HG02870 (cell line): Measurements from ENCODE around the gene SLC5A9.
"Not testable (repeated sequence)": the region's sequence is repeated elsewhere in the genome, so short reads cannot be mapped to it uniquely, and the experiment has no call there.

Source experiments
- ATAC-seq: cut with Tn5 transposase; IDR thresholded peaks from one replicate; pipeline ENCODE4 v1.9.1; 2021; ENCODE audit warnings: mild to moderate bottlenecking, moderate library complexity; ENCODE audit not compliant: unreplicated experiment

The SLC5A9 gene

DNA sequence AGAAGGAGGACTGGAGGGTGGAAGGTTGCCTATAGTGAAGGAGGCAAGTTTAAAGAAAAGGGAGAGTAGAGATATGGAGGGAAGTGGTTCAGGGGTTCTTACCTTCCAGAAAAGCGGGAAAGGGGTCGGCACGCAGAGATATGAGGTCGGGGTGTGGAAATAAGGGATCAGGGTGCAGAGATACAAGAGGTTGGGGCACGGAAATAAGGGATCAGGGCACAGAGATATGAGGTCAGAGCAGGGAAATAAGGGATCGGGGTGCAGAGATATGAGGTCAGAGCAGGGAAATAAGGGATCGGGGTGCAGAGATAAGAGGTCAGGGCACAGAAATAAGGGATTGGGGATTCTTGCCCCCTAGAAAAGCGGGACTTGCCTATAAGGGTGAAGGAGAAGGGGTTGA, 9.1 kb upstream of the SLC5A9 start:
- not testable (repeated sequence) for ATAC-seq

DNA sequence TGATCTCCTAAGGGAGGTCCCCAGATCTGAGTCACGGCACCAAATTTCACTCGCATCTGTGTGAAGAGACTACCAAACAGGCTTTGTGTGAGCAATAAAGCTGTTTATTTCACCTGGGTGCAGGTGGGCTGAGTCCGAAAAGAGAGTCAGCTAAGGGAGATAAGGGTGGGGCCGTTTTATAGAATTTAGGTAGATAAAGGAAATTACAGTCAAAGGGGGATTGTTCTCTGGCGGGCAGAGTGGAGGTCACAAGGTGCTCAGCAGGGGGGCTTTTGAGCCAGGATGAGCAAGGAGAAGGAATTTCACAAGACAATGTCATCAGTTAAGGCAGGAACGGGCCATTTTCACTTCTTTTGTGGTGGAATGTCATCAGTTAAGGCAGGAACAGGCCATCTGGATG, 8.2 kb upstream of the SLC5A9 start:
- not testable (repeated sequence) for ATAC-seq

DNA sequence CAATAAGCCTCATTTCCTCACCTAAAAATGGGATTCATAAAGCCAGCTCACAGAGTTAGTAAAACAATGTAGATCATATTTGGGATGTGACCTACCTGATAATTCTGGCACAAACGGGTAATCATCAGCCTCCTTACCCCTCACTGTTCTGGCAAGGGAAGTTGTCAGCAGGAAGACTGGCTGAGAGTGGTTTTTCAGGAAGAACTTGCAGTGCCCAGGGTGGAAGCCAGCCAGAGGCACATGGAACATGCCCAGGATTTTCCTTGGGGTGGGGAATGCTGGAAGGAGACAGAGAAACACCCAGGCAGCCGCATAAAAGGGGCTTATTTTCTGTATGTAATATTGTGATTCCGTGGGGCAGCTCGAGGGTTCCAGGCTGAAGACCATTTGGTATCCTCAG, 7.7 kb upstream of the SLC5A9 start:
- ATAC-seq: no peak

DNA sequence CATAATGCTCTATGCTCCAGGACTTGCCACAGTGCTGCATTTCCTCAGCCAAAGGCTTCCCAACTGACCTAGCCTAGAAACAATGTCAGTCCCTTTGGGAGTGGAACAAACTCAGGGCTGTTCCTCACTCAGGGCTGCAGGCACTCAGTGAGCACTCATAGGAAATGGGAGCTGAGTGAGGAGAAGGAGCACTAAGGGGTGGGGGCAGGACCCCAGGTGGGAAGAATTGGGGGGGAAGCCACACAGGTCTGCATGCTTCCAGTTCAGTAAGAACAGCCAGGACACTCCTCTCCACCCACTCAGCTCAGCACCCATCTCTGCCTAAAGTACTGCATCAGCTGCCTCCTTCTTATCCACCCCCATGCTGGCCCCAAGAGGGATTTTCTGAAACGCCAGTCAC, 7.3 kb upstream of the SLC5A9 start:
- no peak for ATAC-seq

DNA sequence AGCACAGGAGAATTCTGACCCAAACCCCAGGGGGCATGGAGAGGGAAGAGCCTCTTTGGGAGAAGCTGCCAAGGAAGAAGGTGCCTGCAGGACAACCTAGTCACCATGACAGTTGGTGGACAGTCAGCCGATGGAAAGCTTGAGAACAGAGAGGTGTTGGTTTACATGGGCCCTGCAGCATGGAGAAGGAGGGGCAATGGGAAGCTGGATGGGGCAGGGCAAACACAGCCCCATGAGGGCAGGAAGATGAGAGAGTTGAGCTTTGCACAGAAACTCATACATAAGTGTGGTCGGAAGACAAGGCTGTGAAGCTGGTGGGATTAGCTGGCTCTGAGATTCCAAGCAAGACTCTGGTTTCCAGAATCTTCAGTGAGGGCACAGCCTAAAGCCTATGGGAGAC, 6.6 kb upstream of the SLC5A9 start:
- ATAC-seq: no peak

DNA sequence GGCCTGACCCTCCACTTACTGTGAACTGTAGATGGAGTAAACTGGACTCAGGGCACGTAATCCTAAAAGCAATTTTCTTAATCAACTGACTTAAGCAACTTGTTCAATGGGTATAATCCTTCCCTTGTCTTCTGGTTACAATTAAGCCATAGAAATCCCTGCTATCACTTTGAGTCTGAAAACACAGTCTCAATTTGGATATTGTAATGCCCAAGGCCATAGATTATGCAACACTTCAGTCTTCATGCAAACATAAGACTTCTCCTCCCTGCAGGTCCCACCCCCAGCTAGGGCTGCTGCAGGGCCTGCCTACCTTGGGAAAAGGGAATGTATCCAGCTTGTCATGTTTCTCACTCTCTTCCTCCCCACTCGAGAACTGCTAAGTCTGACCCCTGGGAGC, 6.2 kb upstream of the SLC5A9 start:
- no peak for ATAC-seq

DNA sequence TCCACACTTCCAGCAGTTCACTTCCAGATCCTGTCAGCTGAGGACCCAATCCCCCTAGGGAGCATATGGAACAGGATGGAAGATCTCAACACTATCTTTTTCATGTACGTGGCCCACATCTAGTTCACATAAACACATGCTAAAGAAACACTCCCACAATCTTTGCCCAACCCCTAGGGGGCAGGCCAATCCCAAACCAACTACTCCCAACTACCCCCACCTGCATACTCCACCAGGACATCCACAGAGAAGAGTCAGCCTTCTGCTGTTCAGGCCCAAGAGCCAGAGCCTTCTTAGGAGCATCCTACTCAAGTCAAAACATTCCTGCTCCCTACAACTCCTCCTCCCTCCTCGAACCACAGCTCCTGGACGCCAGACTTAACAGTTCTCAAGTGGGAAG, 5.6 kb upstream of the SLC5A9 start:
- no peak for ATAC-seq

DNA sequence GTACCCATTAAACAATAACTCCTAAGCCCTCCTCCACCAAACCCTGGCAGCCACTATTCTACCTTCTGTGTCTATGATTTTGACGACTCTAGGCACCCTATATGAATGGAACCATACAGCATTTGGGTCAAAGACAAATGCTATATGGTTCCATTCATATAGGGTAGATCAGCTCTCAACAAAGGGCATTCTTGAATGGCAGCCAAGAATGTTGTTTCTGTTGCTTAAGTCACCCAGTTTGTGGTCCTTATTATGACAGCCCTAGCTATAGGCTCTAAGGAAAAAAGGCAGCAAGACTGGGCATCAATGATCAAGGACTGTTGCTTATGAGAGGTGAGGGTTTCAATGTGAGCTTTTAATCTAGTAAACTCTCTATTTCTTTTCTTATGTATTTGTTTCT, 4.7 kb upstream of the SLC5A9 start:
- ATAC-seq: no peak

DNA sequence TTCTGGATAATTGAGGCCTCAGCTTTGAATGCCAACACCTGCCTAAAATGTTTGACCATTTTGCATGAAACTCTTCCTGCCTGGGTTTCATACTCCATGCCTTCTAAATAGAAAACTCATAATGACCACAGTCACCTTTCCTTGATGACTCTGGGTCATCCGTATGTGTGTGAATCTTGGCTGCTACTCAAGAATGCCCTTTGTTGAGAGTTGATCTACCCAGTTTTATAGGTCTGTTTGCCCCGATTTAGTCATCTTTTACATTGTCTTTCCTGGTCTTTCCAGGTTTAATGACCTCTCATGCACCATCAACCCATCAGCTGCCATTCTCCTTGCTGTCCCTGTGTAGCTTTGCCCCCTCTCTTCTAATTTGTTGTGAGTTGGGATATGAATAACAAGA, 2.7 kb upstream of the SLC5A9 start:
- no peak for ATAC-seq

DNA sequence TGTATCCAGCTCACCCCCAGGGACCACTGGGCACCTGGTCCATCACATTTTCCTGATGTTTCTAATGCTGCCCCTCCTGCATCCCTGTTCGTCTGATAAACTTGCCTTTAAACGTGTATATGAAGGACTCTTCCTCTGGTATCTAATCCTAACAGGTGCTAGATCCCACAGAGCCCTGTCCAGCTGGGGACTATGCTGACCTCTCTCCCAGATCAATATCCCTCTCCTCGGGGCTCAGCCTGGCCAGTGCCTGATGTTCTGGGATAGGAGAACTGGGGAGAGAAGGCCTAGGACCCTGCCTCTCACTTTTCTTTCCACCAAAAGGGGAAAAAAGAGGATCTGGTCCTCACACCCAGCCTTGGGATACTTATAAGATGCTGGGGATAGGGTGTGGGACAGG, 1.4 kb upstream of the SLC5A9 start:
- no peak for ATAC-seq

DNA sequence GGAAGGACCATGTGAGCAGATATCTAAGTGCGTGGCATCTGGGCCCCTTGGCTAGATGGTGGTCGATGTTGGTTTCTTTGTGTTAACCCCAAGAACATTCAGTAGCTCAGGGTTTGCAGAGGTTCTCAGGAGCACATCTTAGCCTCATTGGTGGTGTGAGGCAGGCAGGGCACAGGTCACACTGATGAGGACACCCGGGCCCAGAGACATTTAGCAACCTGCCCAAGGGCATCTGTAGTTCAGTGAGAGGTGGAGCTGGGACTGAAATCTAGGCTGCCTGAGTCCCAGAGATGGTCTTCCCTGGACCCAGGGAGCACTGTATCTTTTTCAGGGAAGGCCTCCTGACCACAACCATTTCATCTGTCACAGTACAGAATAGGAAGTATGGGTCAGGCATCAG, 859 bp upstream of the SLC5A9 start:
- no peak for ATAC-seq

DNA sequence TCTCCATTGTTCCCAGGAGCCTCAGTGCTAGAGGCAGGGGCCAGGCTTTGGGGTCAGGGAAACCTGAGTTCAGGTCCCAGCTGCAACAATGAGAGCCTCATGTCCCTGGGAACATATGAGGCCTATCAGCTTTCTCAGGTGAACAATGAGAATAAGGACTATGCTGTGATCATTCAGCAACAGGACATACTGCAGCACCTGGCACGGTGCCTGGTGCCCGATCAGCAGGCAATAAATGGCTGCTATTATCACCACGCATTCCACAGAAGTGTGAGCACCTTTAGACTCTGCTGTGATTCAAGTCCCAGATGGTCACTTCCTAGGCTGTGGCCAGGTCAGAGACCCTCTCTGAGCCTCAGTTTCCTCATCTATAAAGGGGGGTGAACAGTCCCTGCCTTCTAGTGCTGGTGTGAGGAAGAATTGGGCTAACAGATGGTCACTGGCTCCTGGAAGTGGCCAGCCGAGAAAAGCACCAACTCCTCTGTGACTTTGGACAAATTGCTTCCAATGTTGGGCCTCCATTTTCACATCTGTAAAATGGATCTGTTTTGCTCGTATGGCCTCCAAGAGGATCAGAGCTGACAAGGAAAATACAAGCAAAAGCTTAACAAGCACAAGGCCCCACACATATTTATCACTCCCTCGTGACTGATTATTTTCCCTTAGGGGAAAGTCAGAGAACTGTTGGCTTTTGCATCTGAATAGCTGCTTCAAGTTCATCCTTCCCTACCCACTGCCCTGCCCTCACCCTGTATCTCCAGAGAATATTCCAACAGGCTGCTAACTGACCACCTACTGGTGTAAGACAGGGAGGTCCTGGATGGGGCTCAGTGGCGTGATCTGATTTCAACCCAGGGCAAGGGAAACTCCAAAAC, 1.1 kb downstream of the SLC5A9 start:
- ATAC-seq: no peak

DNA sequence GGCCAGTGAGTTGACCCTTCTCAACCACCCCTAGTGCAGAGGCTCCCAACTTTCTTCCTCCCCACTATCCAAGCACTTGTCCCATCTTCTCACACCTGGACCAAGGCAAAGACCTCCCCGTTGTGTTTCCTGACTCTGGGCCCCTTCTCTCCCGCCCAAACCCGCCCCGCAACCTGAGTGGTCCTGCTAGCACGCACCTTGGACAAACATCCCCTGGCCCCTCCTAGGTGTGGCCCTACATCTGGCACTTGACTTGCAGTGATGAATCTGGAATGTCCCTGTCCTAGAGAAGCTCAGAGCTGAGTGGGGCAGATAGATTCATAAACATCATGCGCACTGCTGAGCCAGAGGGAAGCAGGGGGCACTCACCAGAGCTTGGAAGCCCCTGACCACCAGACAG, 2.3 kb downstream of the SLC5A9 start:
- ATAC-seq: no peak

DNA sequence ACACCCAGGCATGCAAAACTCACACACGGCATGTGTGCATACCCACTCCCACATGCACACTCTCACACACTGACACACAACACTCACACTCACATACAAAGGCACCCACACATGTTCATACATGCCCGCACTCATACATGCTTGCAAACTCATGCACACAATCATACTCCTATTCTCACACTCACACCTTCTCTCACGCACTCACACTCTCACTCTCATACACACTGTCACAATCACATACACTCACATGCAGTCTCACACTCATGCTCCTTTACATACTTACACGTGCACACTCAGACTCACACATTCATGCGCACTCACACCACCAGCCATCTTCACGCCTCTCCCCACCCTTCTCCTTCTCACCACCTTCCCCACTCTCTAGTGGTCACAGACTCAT, 3.1 kb downstream of the SLC5A9 start:
- no peak for ATAC-seq

DNA sequence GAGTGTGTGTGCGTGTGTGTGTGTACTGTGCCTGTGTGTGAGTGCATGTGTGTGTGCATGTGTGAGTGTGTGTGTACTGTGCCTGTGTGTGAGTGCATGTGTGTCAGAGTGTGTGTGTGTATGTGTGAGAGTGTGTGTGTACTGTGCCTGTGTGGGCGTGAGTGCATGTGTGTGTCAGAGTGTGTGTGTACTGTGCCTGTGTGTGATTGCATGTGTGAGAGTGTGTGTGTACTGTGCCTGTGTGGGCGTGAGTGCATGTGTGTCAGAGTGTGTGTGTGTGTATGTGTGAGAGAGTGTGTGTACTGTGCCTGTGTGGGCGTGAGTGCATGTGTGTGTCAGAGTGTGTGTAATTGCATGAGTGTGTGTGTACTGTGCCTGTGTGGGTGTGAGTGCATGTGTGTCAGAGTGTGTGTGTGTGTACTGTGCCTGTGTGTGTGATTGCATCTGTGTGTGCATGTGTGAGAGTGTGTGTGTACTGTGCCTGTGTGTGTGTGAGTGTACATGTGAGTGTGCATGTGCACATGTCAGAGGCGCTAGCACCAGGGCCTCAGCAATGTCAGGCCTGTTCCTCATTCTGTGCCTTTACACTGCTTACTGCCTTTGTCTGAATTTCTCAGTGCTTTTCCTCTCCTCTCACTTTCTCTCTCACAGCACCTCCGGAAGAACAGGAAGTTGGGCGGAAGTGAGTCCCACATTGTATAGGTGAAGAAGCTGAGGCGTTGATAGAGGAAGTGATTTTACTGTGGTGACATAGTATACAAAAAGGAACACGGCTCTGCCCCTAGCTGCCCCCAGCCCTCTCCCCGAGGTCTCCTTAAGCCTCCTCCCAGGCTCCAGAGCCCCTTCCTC, 4.9 kb downstream of the SLC5A9 start:
- no peak for ATAC-seq

DNA sequence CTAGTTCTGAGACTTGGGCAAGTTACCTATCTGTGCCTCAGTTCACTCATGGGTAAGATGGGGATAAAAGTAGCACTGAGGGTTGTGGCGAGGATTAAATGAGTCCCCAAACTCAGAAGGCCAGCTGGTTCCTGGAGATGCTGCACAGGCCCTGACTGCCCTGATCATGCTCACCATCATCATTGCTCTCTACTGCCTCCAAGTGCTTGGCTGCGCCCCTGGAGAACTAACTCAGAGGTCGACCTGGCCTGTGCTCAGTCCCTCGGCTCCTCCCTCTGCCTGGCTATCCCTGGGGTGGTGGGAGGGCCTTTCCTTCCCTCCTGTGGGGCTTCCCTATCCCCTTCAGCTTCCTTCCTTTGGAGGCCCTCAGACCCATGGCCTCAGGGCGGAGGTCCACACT, 5.6 kb downstream of the SLC5A9 start:
- ATAC-seq: no peak

DNA sequence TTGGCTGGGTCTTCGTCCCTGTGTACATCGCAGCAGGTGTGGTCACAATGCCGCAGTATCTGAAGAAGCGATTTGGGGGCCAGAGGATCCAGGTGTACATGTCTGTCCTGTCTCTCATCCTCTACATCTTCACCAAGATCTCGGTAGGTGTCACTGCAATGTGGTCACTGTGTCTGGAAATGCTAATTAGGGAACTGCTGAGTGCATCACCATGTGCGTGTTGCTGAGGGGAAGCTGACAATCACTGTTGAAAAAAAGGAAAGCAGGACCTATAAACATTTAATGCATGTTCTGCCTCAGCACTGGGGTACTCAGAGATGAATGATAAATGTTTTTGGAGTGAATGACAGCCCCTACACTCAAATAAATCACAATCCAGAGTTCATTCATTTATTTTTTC, 6.8 kb downstream of the SLC5A9 start:
- ATAC-seq: no peak

DNA sequence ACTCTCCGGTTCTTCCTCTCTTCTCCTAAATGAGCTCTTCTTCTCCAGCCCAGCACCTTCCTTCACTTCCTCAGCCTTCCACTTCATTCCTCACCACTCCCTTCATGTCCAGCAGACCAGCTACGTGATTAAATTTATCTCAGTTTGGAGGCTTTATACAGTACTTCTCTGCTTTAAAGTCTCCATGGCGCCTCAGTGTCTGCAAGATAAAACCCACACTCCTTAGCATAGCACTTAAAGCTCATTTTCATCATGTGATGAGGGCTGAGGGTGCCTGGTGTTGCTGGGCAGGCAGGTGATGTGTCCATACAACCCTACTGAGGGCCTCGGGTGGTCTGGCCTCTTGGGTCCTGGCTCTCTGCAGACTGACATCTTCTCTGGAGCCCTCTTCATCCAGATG, 7.7 kb downstream of the SLC5A9 start:
- ATAC-seq: no peak

DNA sequence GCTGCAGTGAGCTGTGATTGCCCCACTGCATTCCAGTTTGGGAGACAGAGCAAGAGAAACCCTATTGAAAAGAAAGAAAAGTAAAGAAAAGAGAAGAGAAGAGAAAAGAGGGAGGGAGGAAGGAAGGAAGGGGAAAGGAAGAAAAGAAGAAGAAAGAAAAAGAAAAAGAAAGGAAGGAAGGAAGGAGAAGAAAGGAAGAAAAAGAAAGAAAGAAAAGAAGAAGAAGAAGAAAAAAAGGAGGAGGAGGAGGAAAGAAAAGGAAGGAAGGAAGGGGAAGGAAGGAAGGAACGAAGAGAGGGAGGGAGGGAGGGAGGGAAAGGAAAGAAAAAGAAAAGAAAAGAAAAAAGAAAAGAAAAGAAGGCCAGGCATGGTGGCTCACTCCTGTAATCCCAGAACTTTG, 10.2 kb downstream of the SLC5A9 start:
- no peak for ATAC-seq

DNA sequence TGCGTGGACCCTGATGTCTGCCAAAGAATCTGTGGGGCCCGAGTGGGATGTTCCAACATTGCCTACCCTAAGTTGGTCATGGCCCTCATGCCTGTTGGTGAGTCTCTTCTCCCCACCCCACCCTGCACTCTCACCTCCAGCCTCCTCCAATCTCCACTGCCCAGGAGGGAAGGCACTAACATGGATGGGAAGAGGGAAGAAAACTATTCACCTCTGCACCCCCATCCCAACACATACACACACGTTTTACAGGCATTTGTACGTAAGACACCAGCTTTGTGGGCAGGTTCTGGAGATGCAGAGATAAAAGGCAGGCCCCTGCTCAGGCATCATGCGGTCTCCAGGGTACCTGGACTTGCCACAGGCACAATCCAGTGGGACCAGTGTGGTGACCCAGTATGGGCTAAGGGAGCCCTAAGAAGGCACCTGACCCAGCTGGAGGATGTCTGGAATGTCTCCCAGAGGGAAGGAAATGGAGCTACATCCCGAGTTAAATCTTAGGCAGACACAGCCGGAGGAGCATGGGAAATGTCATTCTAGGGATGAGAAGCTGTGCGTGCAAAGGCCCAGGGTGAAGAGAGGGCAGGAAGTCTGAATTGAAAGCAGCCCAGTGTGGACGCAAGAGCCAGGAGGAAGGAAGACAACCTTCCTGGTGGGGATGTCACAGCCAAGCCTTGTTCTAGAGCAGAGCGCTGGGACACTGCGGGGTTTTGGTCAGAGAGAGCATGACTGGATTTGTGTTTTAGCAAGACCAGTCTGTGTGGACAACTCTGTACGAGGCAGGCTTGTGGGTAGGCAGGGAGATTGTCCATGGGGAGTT, 11.4 kb downstream of the SLC5A9 start:
- no peak for ATAC-seq

DNA sequence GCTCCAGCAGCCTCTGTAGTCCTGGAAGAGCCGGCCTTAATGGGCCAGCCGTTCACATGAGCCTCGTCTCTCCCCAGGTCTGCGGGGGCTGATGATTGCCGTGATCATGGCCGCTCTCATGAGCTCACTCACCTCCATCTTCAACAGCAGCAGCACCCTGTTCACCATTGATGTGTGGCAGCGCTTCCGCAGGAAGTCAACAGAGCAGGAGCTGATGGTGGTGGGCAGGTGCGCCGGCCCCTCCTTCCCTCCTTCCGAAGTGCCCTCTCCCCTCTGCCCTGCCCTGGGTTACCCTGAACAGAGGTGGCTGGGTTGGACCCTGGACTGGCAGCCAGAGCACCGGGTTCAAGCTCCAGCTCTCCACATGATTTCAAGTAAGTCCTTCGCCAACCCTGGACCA, 13.1 kb downstream of the SLC5A9 start:
- no peak for ATAC-seq
